ENCODE data around the gene SDC4.

Gene SDC4

GRCh38 chr20:45374966-45375365 lies 26.7 kb upstream of the SDC4 start:
- H4K20me1 ChIP-seq (ENCODE audit: insufficient read depth, low read length, poor library complexity, severe bottlenecking) = no peaks in the 10 kb centered on the region
- H2AFZ ChIP-seq (ENCODE audit: low read length) = no peak overlapping the region
- TF ChIP-seq EZH2phosphoT487 (IDR thresholded peaks at IDR 0.05; ENCODE audit: borderline replicate concordance) (no peak), CTCF (conservative IDR thresholded peaks at IDR 0.05; ENCODE audit: low read length) (no peak)
- H3K4me1 ChIP-seq (ENCODE audit: insufficient read depth, low read length, poor library complexity, severe bottlenecking) = peaks cover 6% of the 10 kb centered on the region
- H3K4me2 ChIP-seq (ENCODE audit: low read depth, low read length, poor library complexity, severe bottlenecking) = no peak overlapping the region
- H3K9me2 ChIP-seq (replicated peaks; ENCODE audit: low read depth, low read length) = no peaks in the 10 kb centered on the region
- no peaks in the 10 kb centered on the region for H3K27me3 ChIP-seq (ENCODE audit: insufficient read depth, low read length, poor library complexity, severe bottlenecking)
- no peak overlapping the region for H3K4me3 ChIP-seq (ENCODE audit: low read length, poor library complexity, severe bottlenecking)
- H3K36me3 ChIP-seq (ENCODE audit: insufficient read depth, low read length) = no peaks in the 10 kb centered on the region
- no peaks in the 10 kb centered on the region for H3K9me3 ChIP-seq (ENCODE audit: insufficient read depth, low read depth, low read length)
- no peak overlapping the region for H3K9ac ChIP-seq (ENCODE audit: low read depth, low read length, poor library complexity, severe bottlenecking)
- H3F3A ChIP-seq (ENCODE audit: low read depth) = no peaks in the 10 kb centered on the region
- H3K79me2 ChIP-seq (ENCODE audit: insufficient read depth, low read length) = no peaks in the 10 kb centered on the region

DNA sequence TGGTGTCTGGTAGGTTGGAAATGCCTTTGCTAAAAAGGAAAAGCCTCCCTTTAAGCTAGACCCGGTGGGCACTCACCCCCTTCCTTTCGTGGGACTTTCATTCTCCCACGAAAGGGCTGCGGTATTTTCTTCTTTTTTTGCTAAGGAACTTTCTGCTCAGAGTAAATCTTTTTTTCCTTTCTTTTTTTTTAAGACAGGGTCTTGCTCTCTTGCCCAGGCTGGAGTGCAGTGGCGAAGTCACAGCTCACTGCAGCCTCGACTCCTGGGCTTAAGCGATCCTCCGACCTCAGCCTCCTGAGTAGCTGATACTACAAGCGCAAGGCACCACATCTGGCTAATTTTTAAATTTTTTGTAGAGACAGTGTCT lies 25.9 kb upstream of the SDC4 start:
- peaks cover 7% of the 10 kb centered on the region for H3K4me1 ChIP-seq (ENCODE audit: insufficient read depth, low read length, poor library complexity, severe bottlenecking)

DNA sequence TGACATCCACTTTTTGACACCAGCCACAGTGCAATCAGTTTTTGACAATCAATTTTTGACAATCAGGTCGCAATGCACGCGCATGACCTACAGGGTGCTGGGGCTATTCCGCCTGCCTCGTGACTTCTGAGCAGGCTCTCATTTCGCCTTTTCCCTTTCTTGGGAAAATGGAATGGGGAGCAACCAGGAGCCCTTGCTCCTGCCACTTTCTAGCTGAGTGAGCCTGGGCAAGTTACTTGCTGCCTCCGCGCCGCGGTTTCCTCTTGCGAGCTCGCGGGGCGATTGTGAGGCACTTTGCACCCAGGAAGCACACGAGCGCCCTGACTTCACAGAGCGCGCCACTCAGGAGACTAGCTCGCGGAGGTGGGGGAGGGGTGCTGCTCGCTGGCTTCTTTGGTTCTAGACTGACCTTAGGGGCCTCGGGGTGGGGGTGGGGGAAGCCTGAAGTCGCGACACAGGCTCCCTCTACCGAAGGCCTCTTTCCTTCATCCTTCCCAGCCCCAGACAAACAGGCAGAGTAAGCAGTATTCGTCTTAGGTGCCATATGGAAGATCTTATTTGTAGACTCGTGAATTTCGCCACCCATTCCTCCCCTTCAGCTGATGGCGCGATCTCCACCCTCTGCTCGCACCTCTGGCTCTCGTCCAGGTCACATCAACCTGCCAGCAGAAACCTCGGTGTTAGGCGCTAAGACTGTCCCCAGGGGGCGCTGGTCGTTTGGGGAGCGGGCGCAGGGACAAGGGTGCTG lies 25.3 kb upstream of the SDC4 start:
- peak overlapping the region; percentile 23 for H3K9ac ChIP-seq (ENCODE audit: low read depth, low read length, poor library complexity, severe bottlenecking)
- H3K4me2 ChIP-seq (ENCODE audit: low read depth, low read length, poor library complexity, severe bottlenecking) = peak overlapping the region; percentile 49
- peak overlapping the region; percentile 69 for H3K4me3 ChIP-seq (ENCODE audit: low read length, poor library complexity, severe bottlenecking)
- peak overlapping the region; percentile 73 for H2AFZ ChIP-seq (ENCODE audit: low read length)
- H3K27me3 ChIP-seq (ENCODE audit: insufficient read depth, low read length, poor library complexity, severe bottlenecking) = no peaks in the 10 kb centered on the region
- H3K4me1 ChIP-seq (ENCODE audit: insufficient read depth, low read length, poor library complexity, severe bottlenecking) = peaks cover 12% of the 10 kb centered on the region
- no peaks in the 10 kb centered on the region for H4K20me1 ChIP-seq (ENCODE audit: insufficient read depth, low read length, poor library complexity, severe bottlenecking)
- no peaks in the 10 kb centered on the region for H3K79me2 ChIP-seq (ENCODE audit: insufficient read depth, low read length)
- H3K9me3 ChIP-seq (ENCODE audit: insufficient read depth, low read depth, low read length) = no peaks in the 10 kb centered on the region
- no peaks in the 10 kb centered on the region for H3F3A ChIP-seq (ENCODE audit: low read depth)
- no peaks in the 10 kb centered on the region for H3K9me2 ChIP-seq (replicated peaks; ENCODE audit: low read depth, low read length)
- TF ChIP-seq EZH2phosphoT487 (IDR thresholded peaks at IDR 0.05; ENCODE audit: borderline replicate concordance) = no peak
- peak; percentile 89 for TF ChIP-seq CTCF (conservative IDR thresholded peaks at IDR 0.05; ENCODE audit: low read length)
- no peaks in the 10 kb centered on the region for H3K36me3 ChIP-seq (ENCODE audit: insufficient read depth, low read length)

More for the DNA sequence above, 25.9 kb upstream of the SDC4 start:
- Histone ChIP-seq H3K9me2 (replicated peaks; ENCODE audit: low read depth, low read length) (no peaks in the 10 kb centered on the region), H3F3A (ENCODE audit: low read depth) (no peaks in the 10 kb centered on the region), H3K27me3 (ENCODE audit: insufficient read depth, low read length, poor library complexity, severe bottlenecking) (no peaks in the 10 kb centered on the region), H3K36me3 (ENCODE audit: insufficient read depth, low read length) (no peaks in the 10 kb centered on the region), H3K4me2 (ENCODE audit: low read depth, low read length, poor library complexity, severe bottlenecking) (peak overlapping the region; percentile 49), H3K79me2 (ENCODE audit: insufficient read depth, low read length) (no peaks in the 10 kb centered on the region), H3K9me3 (ENCODE audit: insufficient read depth, low read depth, low read length) (no peaks in the 10 kb centered on the region), H3K4me3 (ENCODE audit: low read length, poor library complexity, severe bottlenecking) (no peak overlapping the region), H2AFZ (ENCODE audit: low read length) (0 out of 2 replicates have a peak overlapping the region, but pooled peaks have one; percentile 73), H3K9ac (ENCODE audit: low read depth, low read length, poor library complexity, severe bottlenecking) (no peak overlapping the region), H4K20me1 (ENCODE audit: insufficient read depth, low read length, poor library complexity, severe bottlenecking) (no peaks in the 10 kb centered on the region)
- TF ChIP-seq CTCF (conservative IDR thresholded peaks at IDR 0.05; ENCODE audit: low read length) (no peak), EZH2phosphoT487 (IDR thresholded peaks at IDR 0.05; ENCODE audit: borderline replicate concordance) (no peak)

Data from Loucy (cell line).